GM12872 (cell line): ENCODE measurements around the gene LAMA3.

ENCODE experiments used
- TF ChIP-seq, protein P1 (sequence below): IDR thresholded peaks from 3 replicates; pipeline ENCODE4 v1.5.1; 2011; ENCODE audit warnings: low read depth, mild to moderate bottlenecking, low read length, moderate library complexity; ENCODE audit not compliant: insufficient read depth

LAMA3 gene

DNA sequence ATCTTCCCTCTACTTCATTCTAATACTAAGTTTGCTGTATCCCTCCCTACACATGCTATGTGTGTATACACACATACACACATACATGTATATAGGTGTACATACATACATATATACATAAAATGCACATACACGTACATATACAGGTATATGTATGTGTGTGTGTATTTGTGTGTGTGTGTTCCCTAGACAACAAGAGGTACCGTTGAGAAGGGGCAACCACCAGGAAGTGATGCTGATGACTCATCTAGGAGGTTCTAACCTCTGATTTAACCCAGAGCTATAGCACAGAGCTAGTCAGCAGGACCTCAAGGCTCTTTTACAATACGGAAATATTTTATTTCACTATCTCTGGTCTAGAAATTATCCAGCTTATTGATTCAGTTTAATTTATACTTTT, 139.2 kb downstream of the LAMA3 start:
- TF ChIP-seq, protein P1, sequence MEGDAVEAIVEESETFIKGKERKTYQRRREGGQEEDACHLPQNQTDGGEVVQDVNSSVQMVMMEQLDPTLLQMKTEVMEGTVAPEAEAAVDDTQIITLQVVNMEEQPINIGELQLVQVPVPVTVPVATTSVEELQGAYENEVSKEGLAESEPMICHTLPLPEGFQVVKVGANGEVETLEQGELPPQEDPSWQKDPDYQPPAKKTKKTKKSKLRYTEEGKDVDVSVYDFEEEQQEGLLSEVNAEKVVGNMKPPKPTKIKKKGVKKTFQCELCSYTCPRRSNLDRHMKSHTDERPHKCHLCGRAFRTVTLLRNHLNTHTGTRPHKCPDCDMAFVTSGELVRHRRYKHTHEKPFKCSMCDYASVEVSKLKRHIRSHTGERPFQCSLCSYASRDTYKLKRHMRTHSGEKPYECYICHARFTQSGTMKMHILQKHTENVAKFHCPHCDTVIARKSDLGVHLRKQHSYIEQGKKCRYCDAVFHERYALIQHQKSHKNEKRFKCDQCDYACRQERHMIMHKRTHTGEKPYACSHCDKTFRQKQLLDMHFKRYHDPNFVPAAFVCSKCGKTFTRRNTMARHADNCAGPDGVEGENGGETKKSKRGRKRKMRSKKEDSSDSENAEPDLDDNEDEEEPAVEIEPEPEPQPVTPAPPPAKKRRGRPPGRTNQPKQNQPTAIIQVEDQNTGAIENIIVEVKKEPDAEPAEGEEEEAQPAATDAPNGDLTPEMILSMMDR, result no peak

DNA sequence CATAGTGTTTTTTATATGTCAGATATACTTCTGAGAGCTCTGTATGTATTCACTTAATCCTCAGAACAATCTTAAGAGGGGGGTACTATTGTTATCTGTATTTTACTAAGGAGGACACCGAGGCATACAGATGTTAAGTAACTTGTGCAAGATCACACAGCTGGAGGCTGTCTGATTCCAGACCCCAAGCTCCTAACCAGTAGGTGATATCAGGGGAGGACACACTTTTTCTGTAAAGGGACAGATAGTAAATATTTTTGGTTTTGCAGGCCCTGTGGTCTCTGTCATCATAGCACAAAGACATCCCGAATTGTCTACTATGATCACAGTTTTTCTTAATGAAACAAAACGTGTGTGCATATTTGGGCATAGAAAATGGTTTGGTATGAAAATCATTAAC, 143.7 kb downstream of the LAMA3 start:
- TF ChIP-seq, protein P1, result no peak

DNA sequence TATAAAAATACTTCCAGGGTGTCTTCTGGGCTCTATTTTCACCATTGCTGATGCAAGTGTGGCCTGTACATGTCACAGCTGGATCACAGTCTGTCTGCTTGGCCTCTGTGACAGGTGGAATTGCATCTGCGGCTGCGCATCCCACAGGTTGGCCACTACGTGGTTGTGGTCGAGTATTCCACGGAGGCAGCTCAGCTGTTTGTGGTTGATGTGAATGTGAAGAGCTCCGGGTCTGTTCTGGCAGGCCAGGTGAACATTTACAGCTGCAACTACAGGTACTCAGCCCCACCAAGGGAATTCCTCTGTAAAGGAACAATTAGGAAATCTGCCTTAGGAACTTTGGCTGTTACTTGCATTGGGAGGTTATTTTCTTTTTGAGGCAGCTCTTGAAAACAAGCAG, 144.5 kb downstream of the LAMA3 start:
- TF ChIP-seq, protein P1, result no peak

DNA sequence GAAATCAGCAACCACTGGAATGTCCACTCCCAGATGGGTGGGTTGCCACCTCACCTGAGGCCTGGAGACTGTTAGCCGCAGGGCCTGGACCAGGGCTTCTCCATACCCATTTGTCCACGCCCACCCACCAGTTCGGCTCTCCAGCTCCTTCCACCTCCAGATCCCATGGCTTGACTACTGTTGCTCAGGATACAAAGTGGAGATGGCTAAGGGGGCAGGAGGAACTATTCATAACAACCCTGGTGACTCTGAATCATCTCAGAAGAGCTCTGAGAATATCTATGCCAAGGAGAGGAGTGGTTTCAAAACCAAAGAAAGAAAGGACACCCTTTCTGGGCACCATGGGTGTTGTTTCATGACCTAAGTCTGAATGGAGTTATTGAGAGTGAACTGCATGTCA, 145.8 kb downstream of the LAMA3 start:
- TF ChIP-seq, protein P1, result no peak

DNA sequence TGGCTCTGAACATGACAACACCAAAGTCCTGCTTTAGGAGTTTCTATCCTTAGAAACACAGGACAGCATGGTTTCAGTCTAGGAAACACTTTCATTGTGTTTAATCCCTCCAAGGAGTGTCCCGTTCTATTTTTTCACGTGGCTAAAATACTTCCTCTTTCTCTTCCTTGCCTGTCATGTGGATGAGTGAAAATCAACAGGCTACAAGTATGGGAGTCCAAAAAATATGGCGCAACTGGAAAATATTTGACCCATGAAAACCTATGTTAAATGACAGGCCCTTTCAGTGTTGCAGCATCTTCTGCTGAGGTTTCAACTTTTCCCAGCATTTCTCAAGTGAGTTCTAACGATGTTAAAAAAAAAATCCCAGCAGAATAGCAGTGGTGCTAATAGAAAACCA, 146.3 kb downstream of the LAMA3 start:
- TF ChIP-seq, protein P1, result no peak

DNA sequence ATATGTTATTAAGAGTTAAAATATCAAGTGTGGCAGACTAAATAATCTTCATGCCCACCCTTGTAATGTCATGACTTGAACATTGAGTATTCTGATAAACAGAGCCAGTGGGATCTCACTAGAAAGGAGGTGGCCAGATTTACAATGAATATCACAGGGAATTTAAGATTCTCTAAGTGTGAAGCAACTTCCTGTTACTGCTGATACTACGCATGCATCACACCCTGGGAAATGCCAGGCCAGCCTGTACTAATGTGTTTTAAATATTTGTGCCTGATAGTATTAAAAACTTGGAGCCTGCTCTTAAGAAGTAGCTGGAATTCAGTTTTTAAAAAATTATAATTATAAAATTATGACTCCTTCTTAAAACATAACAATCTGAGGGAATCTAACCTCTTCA, 148.3 kb downstream of the LAMA3 start:
- TF ChIP-seq, protein P1, result no peak

DNA sequence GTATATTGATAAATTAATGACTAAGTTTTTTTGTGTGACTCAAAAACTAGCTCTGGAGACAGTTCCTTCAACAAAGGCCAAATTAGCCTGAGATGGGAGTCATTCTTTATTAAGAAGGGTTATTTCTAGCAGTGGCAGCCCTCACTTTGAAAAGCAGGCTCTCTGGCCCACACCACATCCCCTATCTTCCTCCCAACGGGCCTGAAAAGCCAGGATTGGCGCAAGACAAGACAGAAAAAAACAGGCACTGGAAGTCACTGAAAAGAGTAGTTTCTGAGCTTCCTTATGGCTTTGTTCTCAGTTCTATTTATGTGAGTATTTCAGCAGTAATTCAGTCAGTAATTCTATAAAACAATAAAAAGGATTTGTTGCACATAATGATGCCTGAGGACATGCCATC, 149.0 kb downstream of the LAMA3 start:
- TF ChIP-seq, protein P1, result no peak
